SU-DHL-6 (cell line): ENCODE measurements around the gene DAZL.

Experiments used
- CTCF ChIP-seq: fragments of 200-600 bp; sonication (generic); IDR thresholded peaks from one replicate; pipeline ENCODE4 v1.5.1; 2017; ENCODE audit warnings: antibody characterized with exemption, mild to moderate bottlenecking, low read length, moderate library complexity; ENCODE audit not compliant: insufficient read depth, poor library complexity, severe bottlenecking
- EZH2phosphoT487 ChIP-seq: fragments of 200-600 bp; sonication (generic), shearing (Covaris generic); conservative IDR thresholded peaks from 2 replicates; pipeline ENCODE4 v1.6.1; 2018; ENCODE audit warnings: mild to moderate bottlenecking, antibody characterized with exemption, low read length, moderate library complexity, mixed read lengths

- TF ChIP-seq CTCF: no peak
- TF ChIP-seq EZH2phosphoT487: no peak
These were observed 18.1 kb downstream of the DAZL start for GRCh38 chr3:16587047-16587680.
